GM12878 (cell line): ENCODE measurements around the gene SRGAP1. TPM values are rescaled to one million over a fixed set of nuclear protein-coding genes. Genes with fewer than 3 reads are reported as not detected.

ENCODE experiments used
- ATAC-seq: fragments of 200-7000 bp; cut with Tn5 transposase; 3 replicates; pipeline ENCODE4 v1.9.1; 2020; ENCODE audit warnings: mild to moderate bottlenecking, moderate library complexity
- BruUV-seq: library from RNA; stranded (reverse); fragments of 400-500 nt; replicated peaks from 2 replicates; lab custom pipeline; 2021; lab: Mats Ljungman, UMichigan
- CTCF ChIA-PET: fragments of 300-600 bp; sonication (Branson Sonifier 250); formaldehyde crosslinking; extraction: SDS; loops from one replicate; lab custom pipeline; 2021; ENCODE audit warnings: inconsistent platforms; lab: Yijun Ruan, JAX
- POLR2A ChIA-PET: fragments of 350-600 bp; formaldehyde crosslinking; extraction: SDS; loops from one replicate; lab custom pipeline; 2021; ENCODE audit warnings: inconsistent platforms; lab: Charles Lee
- RAD21 ChIA-PET: fragments of 300-600 bp; sonication (Branson Sonifier 250); formaldehyde crosslinking; loops from one replicate; lab custom pipeline; 2023; ENCODE audit warnings: antibody characterized with exemption; ENCODE audit not compliant: unreplicated experiment; lab: Charles Lee
- SMC1A ChIA-PET: fragments of 300-600 bp; sonication (Branson Sonifier 250); formaldehyde crosslinking; loops from one replicate; lab custom pipeline; 2023; ENCODE audit not compliant: unreplicated experiment, uncharacterized antibody; lab: Charles Lee
- DNase-seq: peaks from one replicate; pipeline ENCODE4 v3.0.0-alpha.2; 2011; ENCODE audit warnings: low read depth, low spot score
- FAIRE-seq: peaks from 3 replicates; lab custom pipeline; 2011; peaks lifted over from hg19 to GRCh38; lab: Jason Lieb, UNC
- H2AFZ ChIP-seq: 2 replicates; pipeline ENCODE4 v1.6.0; 2011; ENCODE audit warnings: low read depth, low read length, control low read depth; ENCODE audit not compliant: control insufficient read depth
- H3K27ac ChIP-seq: 2 replicates; pipeline ENCODE4 v1.5.1; 2011; ENCODE audit warnings: control low read depth; ENCODE audit not compliant: control insufficient read depth, insufficient read depth
- H3K27me3 ChIP-seq, 2 experiments: replicated peaks in 1 of 2; 2 replicates each; pipeline versions ENCODE4 v1.6.0 to v1.6.1; 2011; ENCODE audit warnings: low read length in 1 of 2; ENCODE audit not compliant: control insufficient read depth in 2 of 2, insufficient read depth in 2 of 2
- H3K36me3 ChIP-seq, 2 experiments: 2 replicates each; pipeline ENCODE4 v1.5.1; 2011; ENCODE audit warnings: low read length in 1 of 2; ENCODE audit not compliant: control insufficient read depth in 2 of 2, insufficient read depth in 2 of 2
- H3K4me1 ChIP-seq: 2 replicates; pipeline ENCODE4 v1.6.1; 2011; ENCODE audit warnings: mild to moderate bottlenecking, low read length, moderate library complexity, mixed read lengths; ENCODE audit not compliant: control insufficient read depth, insufficient read depth
- H3K4me2 ChIP-seq: 2 replicates; pipeline ENCODE4 v1.6.0; 2011; ENCODE audit warnings: control low read depth; ENCODE audit not compliant: control insufficient read depth, insufficient read depth
- H3K4me3 ChIP-seq: fragments of 200-600 bp; sonication (generic); 2 replicates; pipeline ENCODE4 v1.5.1; 2016
- H3K79me2 ChIP-seq: 2 replicates; pipeline ENCODE4 v1.6.0; 2011; ENCODE audit warnings: low read length; ENCODE audit not compliant: control insufficient read depth, insufficient read depth
- H3K9ac ChIP-seq: 2 replicates; pipeline ENCODE4 v1.8.0; 2011; ENCODE audit warnings: low read length, control low read depth, mixed read lengths; ENCODE audit not compliant: control insufficient read depth, insufficient read depth
- H3K9me3 ChIP-seq: replicated peaks from 3 replicates; pipeline ENCODE4 v1.5.1; 2011; ENCODE audit warnings: mild to moderate bottlenecking, low read length; ENCODE audit not compliant: control insufficient read depth, insufficient read depth
- H4K20me1 ChIP-seq: 2 replicates; pipeline ENCODE4 v1.6.0; 2011; ENCODE audit not compliant: control insufficient read depth, insufficient read depth
- CBX5 ChIP-seq: sonication (generic); IDR thresholded peaks from 2 replicates; pipeline ENCODE4 v1.6.1; 2016; ENCODE audit warnings: low read depth, moderate library complexity, mild to moderate bottlenecking, inconsistent platforms
- CEBPB ChIP-seq, 2 experiments: fragments of 150-350 bp in 1 of 2; IDR thresholded peaks; 2 replicates each; pipeline ENCODE4 v1.6.1; 2012 to 2014; ENCODE audit warnings: low read depth in 2 of 2, low read length in 2 of 2, borderline replicate concordance in 1 of 2, inconsistent platforms in 1 of 2
- CHD2 ChIP-seq: IDR thresholded peaks from 2 replicates; pipeline ENCODE4 v1.6.1; 2011; ENCODE audit warnings: low read depth, low read length, improper control_type of control experiment, borderline replicate concordance
- EGR1 ChIP-seq, 2 experiments: IDR thresholded peaks; 1 replicate in 1 of 2; 2 replicates in 1 of 2; pipeline ENCODE4 v1.6.1; 2011 to 2012; ENCODE audit warnings: low read depth in 2 of 2, low read length in 2 of 2, borderline replicate concordance in 1 of 2, mild to moderate bottlenecking in 1 of 2, moderate library complexity in 1 of 2
- ESRRA ChIP-seq: IDR thresholded peaks from 2 replicates; pipeline ENCODE4 v1.6.1; 2012; ENCODE audit warnings: mild to moderate bottlenecking, low read length, improper control_type of control experiment
- HCFC1 ChIP-seq: fragments of 150-350 bp; IDR thresholded peaks from 2 replicates; pipeline ENCODE4 v1.6.1; 2014; ENCODE audit warnings: low read length
- NFYA ChIP-seq: IDR thresholded peaks from 2 replicates; pipeline ENCODE4 v1.6.1; 2011; ENCODE audit warnings: low read depth, mild to moderate bottlenecking, low read length, improper control_type of control experiment, borderline replicate concordance
- NR2F1 ChIP-seq: fragments of 450-650 bp; conservative IDR thresholded peaks from 2 replicates; pipeline ENCODE4 v1.6.1; 2017; ENCODE audit warnings: mild to moderate bottlenecking
- NRF1 ChIP-seq: conservative IDR thresholded peaks from 2 replicates; pipeline ENCODE4 v1.6.1; 2011; ENCODE audit warnings: mild to moderate bottlenecking, low read depth, low read length, improper control_type of control experiment
- POU2F2 ChIP-seq: IDR thresholded peaks from 3 replicates; pipeline ENCODE4 v1.6.1; 2011; ENCODE audit warnings: low read depth, mild to moderate bottlenecking, low read length, borderline replicate concordance
- RAD51 ChIP-seq: fragments of 450-650 bp; IDR thresholded peaks from 2 replicates; pipeline ENCODE4 v1.6.1; 2016; ENCODE audit warnings: moderate library complexity, mild to moderate bottlenecking, inconsistent platforms
- RFX5 ChIP-seq: IDR thresholded peaks from 2 replicates; pipeline ENCODE4 v1.6.1; 2011; ENCODE audit warnings: low read depth, low read length, improper control_type of control experiment
- ZBED1 ChIP-seq: IDR thresholded peaks from 2 replicates; pipeline ENCODE4 v1.6.1; 2016; ENCODE audit warnings: borderline replicate concordance
- ZBTB40 ChIP-seq: fragments of 450-650 bp; IDR thresholded peaks from 2 replicates; pipeline ENCODE4 v1.6.1; 2016; ENCODE audit warnings: mild to moderate bottlenecking, moderate library complexity, borderline replicate concordance
- ZNF207 ChIP-seq: fragments of 450-650 bp; IDR thresholded peaks from 2 replicates; pipeline ENCODE4 v1.6.1; 2014; ENCODE audit warnings: antibody characterized with exemption, mild to moderate bottlenecking, borderline replicate concordance
- ZNF274 ChIP-seq: IDR thresholded peaks from one replicate; pipeline ENCODE4 v1.8.0; 2011; ENCODE audit not compliant: insufficient read length, insufficient read depth
- ZNF384 ChIP-seq: IDR thresholded peaks from 2 replicates; pipeline ENCODE4 v1.6.1; 2012; ENCODE audit warnings: low read depth, mild to moderate bottlenecking, low read length, improper control_type of control experiment, borderline replicate concordance
- WGBS: methylation state at CpG from one replicate; pipeline ENCODE4 v1.1.6; 2016; ENCODE audit warnings: low lambda C conversion rate; ENCODE audit not compliant: insufficient replicate concordance, insufficient coverage; ENCODE audit errors: missing lambda C conversion rate; 5-methylcytosine and 5-hydroxymethylcytosine counted together
- in situ Hi-C: fragments of 300-500 bp; cut with MboI; formaldehyde crosslinking; loops from 9 replicates; pipeline ENCODE4 v1.14.3; 2018; ENCODE audit warnings: mixed read lengths
- intact Hi-C: fragments of 100-400 bp; cut with micrococcal nuclease; formaldehyde crosslinking; loops from one replicate; pipeline ENCODE4 v1.14.2; 2022; ENCODE audit not compliant: unreplicated experiment
- polyA plus RNA-seq, 11 experiments: library from polyadenylated mRNA; depleted of rRNA in 4 of 11; unstranded in 6 of 11; stranded (reverse) in 5 of 11; fragments of >200 nt; fragmentation: Nextera tagmentation in 4 of 11; fragmentation: Illumina TruSeq in 1 of 11; extraction: Ambion mirVana in 4 of 11; extraction: Trizol in 1 of 11; gene quantifications; 1 replicate in 1 of 11; 2 replicates in 10 of 11; pipeline versions ENCODE4 v1.2.1 to v1.2.3, GENCODE V29; 2011 to 2016; ENCODE audit warnings: inconsistent platforms in 2 of 11, missing spikeins in 2 of 11, low read depth in 1 of 11
- total RNA-seq, 4 experiments: library from RNA; depleted of rRNA in 3 of 4; stranded (reverse); fragments of >200 nt in 3 of 4; fragmentation: Illumina TruSeq in 1 of 4; extraction: Trizol in 1 of 4; gene quantifications; 2 replicates each; pipeline versions ENCODE4 v1.2.1 to v1.2.3, GENCODE V29; 2013 to 2021
- TF ChIP-seq, protein P1 (sequence below): fragments of 450-650 bp; IDR thresholded peaks from 2 replicates; pipeline ENCODE4 v1.6.1; 2017; ENCODE audit warnings: mild to moderate bottlenecking, low read depth, inconsistent platforms; ENCODE audit not compliant: poor library complexity, severe bottlenecking
- TF ChIP-seq, protein P2 (sequence below): fragments of 450-650 bp; IDR thresholded peaks from 2 replicates; pipeline ENCODE4 v1.6.1; 2016; ENCODE audit warnings: mild to moderate bottlenecking

The SRGAP1 gene
- total and polyA plus RNA-seq, 10 of the 15 experiments (the other 5 are each of a cell fraction or from before 2014, with no cell fraction given) = 0.16 to 0.85 (median 0.46) TPM

DNA sequence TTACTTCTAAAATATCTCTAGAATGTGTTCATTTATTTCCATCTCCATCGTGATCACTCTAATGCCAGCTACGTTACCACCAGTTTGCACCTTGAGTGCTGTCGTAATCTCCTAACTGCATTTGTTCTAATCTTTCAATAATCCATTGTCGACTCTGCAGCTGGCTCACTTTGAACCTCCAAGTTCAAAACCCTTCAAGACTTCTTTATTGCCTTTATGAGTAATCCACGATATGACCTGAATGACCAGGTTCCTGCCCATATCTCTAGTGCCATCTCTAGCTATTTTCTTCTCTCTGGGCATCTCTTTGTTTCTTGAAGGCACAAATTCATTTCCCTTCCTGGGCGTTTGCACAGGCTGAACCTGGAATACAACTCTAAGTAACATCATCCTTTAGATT is 76.7 kb downstream of the SRGAP1 start (continued):
- TF ChIP-seq, protein P1, sequence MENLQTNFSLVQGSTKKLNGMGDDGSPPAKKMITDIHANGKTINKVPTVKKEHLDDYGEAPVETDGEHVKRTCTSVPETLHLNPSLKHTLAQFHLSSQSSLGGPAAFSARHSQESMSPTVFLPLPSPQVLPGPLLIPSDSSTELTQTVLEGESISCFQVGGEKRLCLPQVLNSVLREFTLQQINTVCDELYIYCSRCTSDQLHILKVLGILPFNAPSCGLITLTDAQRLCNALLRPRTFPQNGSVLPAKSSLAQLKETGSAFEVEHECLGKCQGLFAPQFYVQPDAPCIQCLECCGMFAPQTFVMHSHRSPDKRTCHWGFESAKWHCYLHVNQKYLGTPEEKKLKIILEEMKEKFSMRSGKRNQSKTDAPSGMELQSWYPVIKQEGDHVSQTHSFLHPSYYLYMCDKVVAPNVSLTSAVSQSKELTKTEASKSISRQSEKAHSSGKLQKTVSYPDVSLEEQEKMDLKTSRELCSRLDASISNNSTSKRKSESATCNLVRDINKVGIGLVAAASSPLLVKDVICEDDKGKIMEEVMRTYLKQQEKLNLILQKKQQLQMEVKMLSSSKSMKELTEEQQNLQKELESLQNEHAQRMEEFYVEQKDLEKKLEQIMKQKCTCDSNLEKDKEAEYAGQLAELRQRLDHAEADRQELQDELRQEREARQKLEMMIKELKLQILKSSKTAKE = no peak
- TF ChIP-seq ESRRA (no peak), ZNF384 (no peak), RAD51 (no peak), NFYA (no peak), CEBPB (IDR thresholded peaks at IDR 0.05; ENCODE audit: borderline replicate concordance in 1 of 2, low read depth in 2 of 2, low read length in 2 of 2) (no peak), NRF1 (no peak), CHD2 (no peak)

DNA sequence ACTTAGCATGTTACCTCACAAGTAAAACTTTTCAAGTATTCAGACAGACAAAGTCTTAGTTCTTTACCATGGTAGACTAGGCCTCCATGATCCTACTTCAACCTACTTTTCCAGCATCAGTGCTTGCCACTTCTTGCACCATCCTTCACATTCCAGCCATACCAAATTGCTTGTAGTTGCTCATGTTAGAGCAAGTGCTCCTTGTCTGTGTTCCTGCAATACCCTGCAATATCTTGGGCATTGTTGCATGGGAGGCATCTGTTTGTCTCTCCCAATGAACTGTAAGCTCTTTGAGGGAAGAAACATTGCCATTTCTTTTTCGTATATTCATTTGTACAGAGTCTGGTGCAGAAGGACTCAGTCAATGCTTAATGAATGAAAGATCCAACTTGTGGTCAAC is 78.0 kb downstream of the SRGAP1 start:
- SMC1A ChIA-PET = no interaction called here
- RAD21 ChIA-PET = no interaction called here
- FAIRE-seq = no peak
- 18% methylated on average over 1 of the region's 1 CpG for WGBS
- Histone ChIP-seq H2AFZ (no peak overlapping the region), H3K27ac (no peak overlapping the region), H3K9me3 (no peaks in the 10 kb centered on the region), H3K27me3 (no peaks in the 10 kb centered on the region), H3K4me2 (no peak overlapping the region), H3K4me3 (no peak overlapping the region), H4K20me1 (no peaks in the 10 kb centered on the region), H3K36me3 (no peaks in the 10 kb centered on the region), H3K79me2 (no peaks in the 10 kb centered on the region), H3K9ac (no peak overlapping the region), H3K4me1 (peaks cover 9% of the 10 kb centered on the region)
- intact Hi-C loops = no loop called here
- ATAC-seq = no peak
- CTCF ChIA-PET = no interaction called here
- in situ Hi-C loops = no loop called here
- BruUV-seq = no TSS peak
- DNase-seq = no peak
- POLR2A ChIA-PET = no interaction called here
- TF ChIP-seq EGR1 (IDR thresholded peaks at IDR 0.05; ENCODE audit: borderline replicate concordance in 1 of 2, low read depth in 2 of 2, low read length in 2 of 2) (no peak), ZNF274 (no peak), ZNF207 (no peak), ZBED1 (no peak), CBX5 (no peak), POU2F2 (no peak), RFX5 (no peak), ZBTB40 (no peak), HCFC1 (no peak), NR2F1 (no peak)
- TF ChIP-seq, protein P2, sequence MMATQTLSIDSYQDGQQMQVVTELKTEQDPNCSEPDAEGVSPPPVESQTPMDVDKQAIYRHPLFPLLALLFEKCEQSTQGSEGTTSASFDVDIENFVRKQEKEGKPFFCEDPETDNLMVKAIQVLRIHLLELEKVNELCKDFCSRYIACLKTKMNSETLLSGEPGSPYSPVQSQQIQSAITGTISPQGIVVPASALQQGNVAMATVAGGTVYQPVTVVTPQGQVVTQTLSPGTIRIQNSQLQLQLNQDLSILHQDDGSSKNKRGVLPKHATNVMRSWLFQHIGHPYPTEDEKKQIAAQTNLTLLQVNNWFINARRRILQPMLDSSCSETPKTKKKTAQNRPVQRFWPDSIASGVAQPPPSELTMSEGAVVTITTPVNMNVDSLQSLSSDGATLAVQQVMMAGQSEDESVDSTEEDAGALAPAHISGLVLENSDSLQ = no peak
